ENCODE measurements around the gene CDKAL1.

DNA sequence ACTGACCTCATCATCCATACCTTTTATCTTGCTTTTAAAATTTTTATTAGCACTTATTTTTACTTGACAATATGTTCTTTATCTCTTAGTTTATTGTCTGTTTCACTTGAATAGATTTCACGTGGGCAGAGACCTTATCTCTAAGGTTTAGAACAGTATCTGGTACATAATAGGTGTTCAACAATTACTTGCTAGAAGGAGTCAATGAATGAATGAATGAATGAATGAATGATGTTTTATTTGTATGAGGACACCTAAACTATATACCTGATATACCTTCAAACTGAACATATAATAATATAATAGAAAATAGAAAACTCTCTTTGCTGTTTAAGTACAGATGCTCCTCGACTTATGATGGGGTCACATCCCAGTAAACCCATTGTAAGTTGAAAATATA is 412.6 kb downstream of the CDKAL1 start:
- TF ChIP-seq, protein P1, sequence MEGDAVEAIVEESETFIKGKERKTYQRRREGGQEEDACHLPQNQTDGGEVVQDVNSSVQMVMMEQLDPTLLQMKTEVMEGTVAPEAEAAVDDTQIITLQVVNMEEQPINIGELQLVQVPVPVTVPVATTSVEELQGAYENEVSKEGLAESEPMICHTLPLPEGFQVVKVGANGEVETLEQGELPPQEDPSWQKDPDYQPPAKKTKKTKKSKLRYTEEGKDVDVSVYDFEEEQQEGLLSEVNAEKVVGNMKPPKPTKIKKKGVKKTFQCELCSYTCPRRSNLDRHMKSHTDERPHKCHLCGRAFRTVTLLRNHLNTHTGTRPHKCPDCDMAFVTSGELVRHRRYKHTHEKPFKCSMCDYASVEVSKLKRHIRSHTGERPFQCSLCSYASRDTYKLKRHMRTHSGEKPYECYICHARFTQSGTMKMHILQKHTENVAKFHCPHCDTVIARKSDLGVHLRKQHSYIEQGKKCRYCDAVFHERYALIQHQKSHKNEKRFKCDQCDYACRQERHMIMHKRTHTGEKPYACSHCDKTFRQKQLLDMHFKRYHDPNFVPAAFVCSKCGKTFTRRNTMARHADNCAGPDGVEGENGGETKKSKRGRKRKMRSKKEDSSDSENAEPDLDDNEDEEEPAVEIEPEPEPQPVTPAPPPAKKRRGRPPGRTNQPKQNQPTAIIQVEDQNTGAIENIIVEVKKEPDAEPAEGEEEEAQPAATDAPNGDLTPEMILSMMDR (IDR thresholded peaks at IDR 0.05): no peak
- TF ChIP-seq POLR2A (IDR thresholded peaks at IDR 0.05; ENCODE audit: low read depth): no peak

All from esophagus muscularis mucosa (tissue), 3 donors.